Muscle of arm (tissue), 12 donors: ENCODE data around the gene NRIP3. TPM values are rescaled to one million over a fixed set of nuclear protein-coding genes. Genes with fewer than 3 reads are reported as not detected.
"Not testable (repeated sequence)": the region's sequence is repeated elsewhere in the genome, so short reads cannot be mapped to it uniquely, and the experiment has no call there.

Experiments used
- DNase-seq: peaks from one replicate; pipeline ENCODE4 v3.0.0-alpha.2; 2013
- polyA plus RNA-seq, 12 donors: library from polyadenylated mRNA; unstranded; fragments of 120-200 nt; gene quantifications; one replicate each; pipeline ENCODE4 v1.2.1, GENCODE V29; 2013; ENCODE audit not compliant: insufficient read length in 12 of 12

Gene NRIP3
- polyA plus RNA-seq, 12 donors: 0.76 to 1.4 (median 0.99) TPM; not detected in 2

- no peak for DNase-seq
These were observed 13.3 kb upstream of the NRIP3 start for GRCh38 chr11:9016916-9017642.

GRCh38 chr11:9015677-9016076, 11.9 kb upstream of the NRIP3 start:
- DNase-seq: peak; percentile 70

GRCh38 chr11:9014826-9015225, 11.0 kb upstream of the NRIP3 start:
- DNase-seq: no peak

GRCh38 chr11:9013373-9013772, 9.6 kb upstream of the NRIP3 start:
- no peak for DNase-seq

- DNase-seq: not testable (repeated sequence)
These were observed 5.7 kb upstream of the NRIP3 start for GRCh38 chr11:9009538-9009937.

- DNase-seq: no peak
These were observed 4.9 kb upstream of the NRIP3 start for GRCh38 chr11:9008661-9009060.

DNA sequence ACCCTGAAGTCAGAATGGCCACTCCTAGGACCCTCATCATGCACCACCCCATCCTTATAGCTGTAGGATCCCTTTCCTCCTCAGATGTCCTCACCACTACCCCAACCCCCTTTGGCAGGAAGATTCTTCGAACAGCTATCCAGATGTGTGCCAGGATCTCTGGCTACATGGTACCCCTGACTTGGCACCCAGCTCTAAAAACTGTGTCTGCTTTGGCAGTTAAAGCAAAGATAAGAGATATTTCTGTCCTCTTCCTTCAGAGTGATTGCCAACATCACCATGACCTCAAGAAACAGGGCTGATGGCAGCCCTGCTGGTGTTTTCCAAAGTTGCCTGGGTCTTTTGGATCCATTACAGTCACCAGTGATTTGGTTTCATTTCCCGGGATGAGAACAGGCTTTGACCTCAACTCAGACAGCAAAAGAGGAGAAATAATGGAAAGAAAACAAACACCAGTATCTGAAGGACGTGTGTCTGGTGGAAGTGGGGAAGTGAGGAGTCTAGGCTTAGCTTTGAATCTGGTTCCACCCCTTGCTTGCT, 4.3 kb upstream of the NRIP3 start:
- no peak for DNase-seq

DNA sequence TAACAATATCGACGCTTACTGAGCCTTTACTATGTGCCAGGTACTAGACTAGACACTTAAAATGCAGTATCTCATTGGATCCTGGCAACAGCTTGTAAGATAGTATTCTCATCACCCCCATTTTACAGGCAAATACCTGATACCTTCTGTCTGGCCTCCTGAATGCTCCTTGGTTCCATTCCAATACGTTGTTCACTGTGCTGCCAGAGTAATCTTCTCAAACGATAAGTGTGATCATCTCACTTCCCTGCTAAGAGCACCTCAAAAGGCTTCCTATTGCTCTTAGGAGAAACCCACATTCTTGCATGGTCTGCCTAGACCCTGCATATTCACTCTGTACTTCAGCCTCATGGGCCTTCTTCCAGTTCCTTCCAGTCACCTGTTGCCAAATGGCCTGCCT, 1.3 kb upstream of the NRIP3 start:
- no peak for DNase-seq

GRCh38 chr11:9004183-9004926, 554 bp upstream of the NRIP3 start:
- no peak for DNase-seq

- no peak for DNase-seq
These were observed 755 bp downstream of the NRIP3 start for GRCh38 chr11:9002920-9003572.

DNA sequence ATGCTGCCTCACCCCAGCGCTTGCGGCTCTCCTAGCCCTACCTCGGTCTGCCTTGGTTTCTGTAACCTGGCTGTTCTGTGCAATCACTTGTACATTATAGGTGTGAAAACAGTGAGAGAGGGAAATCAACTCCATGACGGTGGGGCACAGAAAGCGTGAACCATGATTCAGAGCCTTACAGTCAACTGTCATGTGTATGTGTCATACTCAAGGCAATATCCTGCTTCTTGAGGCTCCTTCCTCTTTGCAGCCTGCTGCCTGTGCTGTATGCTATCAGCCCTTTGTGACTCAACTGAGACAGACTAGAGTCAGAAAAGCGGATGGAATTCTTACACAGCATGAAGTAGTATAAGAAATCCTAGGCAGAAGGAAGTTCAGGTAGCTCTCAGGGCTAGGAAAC, 2.1 kb downstream of the NRIP3 start:
- DNase-seq: no peak

GRCh38 chr11:8998017-8998416, 5.8 kb downstream of the NRIP3 start:
- no peak for DNase-seq

DNA sequence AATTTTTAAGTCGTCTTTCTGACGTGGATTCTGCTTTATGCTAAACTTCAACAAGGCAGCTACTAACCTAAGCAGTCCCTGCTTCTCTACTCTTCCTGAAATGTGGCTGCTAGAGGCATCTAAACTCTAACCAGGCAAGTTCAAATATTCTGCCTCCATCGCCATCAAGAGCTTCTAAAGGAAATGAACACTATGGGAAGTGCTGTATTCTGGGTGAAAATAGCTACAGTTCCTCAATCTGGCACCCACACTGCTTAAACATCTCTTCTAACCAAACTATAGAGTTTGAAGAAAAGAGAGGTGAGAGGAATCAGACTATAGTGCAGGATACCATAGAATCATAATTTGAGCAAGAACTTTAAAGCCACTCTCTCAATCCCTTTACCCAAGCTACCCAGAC, 6.3 kb downstream of the NRIP3 start:
- no peak for DNase-seq

DNA sequence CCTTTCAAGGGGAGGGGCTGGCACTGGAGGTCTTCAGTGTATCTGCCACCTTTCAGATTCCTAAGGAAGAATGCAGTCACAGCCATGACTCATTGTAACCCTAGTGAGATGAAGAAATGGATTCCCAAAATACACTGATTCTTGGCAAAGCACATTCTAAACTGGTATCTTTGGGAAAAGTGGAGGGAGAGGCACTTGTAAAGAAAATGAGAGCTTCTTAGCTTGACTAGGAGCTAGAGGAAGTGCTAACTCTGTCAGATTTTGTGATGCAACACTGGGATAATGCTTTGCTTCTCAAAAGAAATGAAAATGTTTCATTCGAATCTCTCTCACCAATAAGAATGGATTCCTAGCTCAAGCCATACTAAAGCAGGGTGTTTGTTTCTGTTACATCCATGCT, 14.3 kb downstream of the NRIP3 start:
- no peak for DNase-seq

- DNase-seq: no peak
These were observed 15.2 kb downstream of the NRIP3 start for GRCh38 chr11:8988329-8989234.

DNA sequence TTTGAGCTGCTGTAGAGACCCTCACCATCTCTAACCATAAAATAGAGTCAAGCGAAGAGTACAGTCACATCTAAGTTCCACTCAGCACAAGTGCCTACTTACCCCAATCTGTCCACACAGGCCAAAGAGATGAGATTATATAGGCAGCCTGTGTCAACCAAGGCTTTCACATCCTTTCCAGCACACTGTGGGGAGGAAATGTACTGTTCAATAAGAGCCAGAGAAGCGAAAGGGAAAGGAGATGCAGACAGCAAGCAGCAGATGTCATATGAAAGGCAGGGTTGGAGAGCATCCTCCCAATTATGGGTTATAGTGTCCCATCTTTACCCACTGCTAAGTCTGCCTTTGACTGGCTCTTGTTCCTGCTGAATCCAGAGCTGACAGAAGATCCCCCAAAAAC, 16.4 kb downstream of the NRIP3 start:
- no peak for DNase-seq

- not testable (repeated sequence) for DNase-seq
These were observed 17.0 kb downstream of the NRIP3 start for GRCh38 chr11:8986772-8987171.

DNA sequence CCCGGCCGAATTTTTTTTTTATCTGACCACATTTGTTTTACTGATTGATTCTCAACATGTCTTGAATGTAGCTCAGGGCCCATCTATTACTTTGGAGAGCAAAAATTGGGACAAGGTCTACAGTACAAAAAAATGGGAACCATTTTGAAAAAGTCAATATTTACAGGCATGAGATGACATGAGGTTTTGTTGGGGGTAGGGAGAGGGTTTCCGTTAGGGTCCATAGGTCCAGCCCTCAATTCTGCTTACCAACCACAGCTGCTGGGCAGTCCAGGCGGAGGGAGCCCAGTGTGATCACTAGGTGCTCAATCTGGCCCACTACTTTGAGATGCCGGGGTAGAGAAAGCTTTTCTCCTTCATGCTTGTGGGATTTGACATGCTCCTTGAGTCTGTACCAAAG, 18.3 kb downstream of the NRIP3 start:
- DNase-seq: no peak

GRCh38 chr11:8983552-8983951, 20.2 kb downstream of the NRIP3 start:
- no peak for DNase-seq

DNA sequence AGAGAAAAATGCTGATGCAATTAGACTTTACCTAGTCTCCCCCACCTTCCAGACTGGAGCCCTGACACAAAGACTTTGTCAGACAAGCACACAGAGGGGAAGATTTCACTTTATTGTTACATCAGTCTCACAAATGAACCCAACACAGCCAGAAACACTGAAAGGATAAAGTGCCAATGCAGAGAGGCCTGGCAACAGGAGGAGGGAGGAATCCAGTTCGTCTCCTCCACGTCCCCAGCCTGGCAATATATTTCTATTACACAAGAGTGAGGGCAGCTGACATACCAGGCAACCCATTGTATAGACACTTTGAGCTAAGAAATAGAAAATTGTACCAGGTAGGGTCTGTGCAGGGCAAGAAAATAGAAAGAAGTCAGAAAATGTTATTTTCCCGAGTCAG, 23.3 kb downstream of the NRIP3 start:
- no peak for DNase-seq

DNA sequence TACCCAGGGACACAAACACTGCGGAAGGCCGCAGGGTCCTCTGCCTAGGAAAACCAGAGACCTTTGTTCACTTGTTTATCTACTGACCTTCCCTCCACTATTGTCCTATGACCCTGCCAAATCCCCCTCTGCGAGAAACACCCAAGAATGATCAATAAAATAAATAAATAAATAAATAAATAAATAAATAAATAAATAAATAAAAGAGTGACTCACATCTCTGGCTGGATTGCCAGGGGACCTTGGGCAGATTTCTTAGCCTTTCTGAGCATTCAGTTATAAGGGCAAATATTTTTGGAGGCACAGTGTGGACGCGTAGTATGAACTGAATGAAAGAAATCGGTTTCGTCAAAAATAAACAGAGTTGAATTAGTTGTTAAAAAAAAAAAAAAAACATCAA, 24.4 kb downstream of the NRIP3 start:
- DNase-seq: not testable (repeated sequence)

GRCh38 chr11:8973121-8973520, 30.7 kb downstream of the NRIP3 start:
- no peak for DNase-seq
